Heart right ventricle (tissue), 16 donors: ENCODE measurements around the gene HSPA12A. TPM values are rescaled to one million over a fixed set of nuclear protein-coding genes. Genes with fewer than 3 reads are reported as not detected.

Source experiments
- ATAC-seq, 8 donors: fragments of 200-7000 bp; cut with Tn5 transposase; one replicate each; pipeline ENCODE4 v1.9.1; 2020; ENCODE audit warnings: mild to moderate bottlenecking in 8 of 8, moderate library complexity in 8 of 8, moderate number of reproducible peaks in 1 of 8
- DNase-seq, 2 donors: peaks; one replicate each; pipeline ENCODE4 v3.0.0-alpha.2; 2020
- H3K27ac ChIP-seq, 10 donors: fragments of 200-600 bp; sonication (generic) in 2 of 10; one replicate each; pipeline versions ENCODE4 v1.5.0 to v1.8.0; 2020 to 2022; ENCODE audit warnings: mild to moderate bottlenecking in 3 of 10
- H3K27me3 ChIP-seq, 7 donors: fragments of 200-600 bp; one replicate each; pipeline ENCODE4 v1.8.0; 2021 to 2022; ENCODE audit warnings: mild to moderate bottlenecking in 2 of 7
- H3K36me3 ChIP-seq, 9 donors: fragments of 200-600 bp; sonication (generic) in 1 of 9; one replicate each; pipeline versions ENCODE4 v1.5.0 to v1.8.0; 2020 to 2022; ENCODE audit warnings: mild to moderate bottlenecking in 2 of 9
- H3K4me1 ChIP-seq, 9 donors: fragments of 200-600 bp; sonication (generic) in 1 of 9; one replicate each; pipeline versions ENCODE4 v1.5.0 to v1.8.0; 2020 to 2022; ENCODE audit warnings: mild to moderate bottlenecking in 4 of 9
- H3K4me3 ChIP-seq, 10 donors: fragments of 200-600 bp; sonication (generic) in 2 of 10; one replicate each; pipeline versions ENCODE4 v1.5.0 to v1.8.0; 2020 to 2022; ENCODE audit warnings: mild to moderate bottlenecking in 7 of 10, moderate library complexity in 2 of 10
- H3K9me3 ChIP-seq, 11 donors: fragments of 200-600 bp in 10 of 11; sonication (generic) in 2 of 11; one replicate each; pipeline versions ENCODE4 v1.5.0 to v1.8.0; 2013 to 2022; ENCODE audit warnings: mild to moderate bottlenecking in 2 of 11, control low read depth in 1 of 11, moderate library complexity in 1 of 11
- CTCF ChIP-seq, 9 donors: fragments of 200-600 bp; sonication (generic) in 2 of 9; IDR thresholded peaks; one replicate each; pipeline versions ENCODE4 v1.5.0 to v1.8.0; 2021 to 2022; ENCODE audit warnings: antibody characterized with exemption in 9 of 9, mild to moderate bottlenecking in 5 of 9, moderate library complexity in 1 of 9
- WGBS, 2 donors: extraction: QIAGEN DNeasy Blood & Tissue Kit; methylation state at CpG; one replicate each; pipeline ENCODE4 v1.1.7; 2013; ENCODE audit warnings: inconsistent platforms in 1 of 2; 5-methylcytosine and 5-hydroxymethylcytosine counted together
- intact Hi-C, 10 donors: fragments of 100-400 bp; cut with DNase I; formaldehyde crosslinking; loops; one replicate each; pipeline versions ENCODE4 v1.11.1 to v1.14.2; 2022
- polyA plus RNA-seq, 2 donors: library from polyadenylated mRNA; stranded (reverse); fragments of 200-250 nt; gene quantifications; one replicate each; pipeline ENCODE4 v1.2.3, GENCODE V29; 2013
- total RNA-seq, 10 donors: library from RNA; stranded (reverse); fragmentation: NEBNext Ultra II Directional in 3 of 10; extraction: Animal tissue kit (Norgen Biotek cat#: 25700) in 3 of 10; gene quantifications; one replicate each; pipeline versions ENCODE4 v1.2.1 to v1.2.4, GENCODE V29; 2021 to 2023
- donor health status: Arrhythmogenic right ventricular cardiomyopathy.
- donor health status: ischemic (EF 13 %, LVEDD 7.1; RV severe dilation, severe dysfunction).
- donor health status: healthy with polysubstance abuse.
- donor health status: DM: no; HTN: yes; CAD: no.
- donor health status: DM: no; HTN: no; CAD: no.
- donor health status: ischemic (EF 25% LVEDD 6.9; RV normal size, moderate dysfunction).
- donor health status: ischemic (EF 25% LVEDD 5.7; RV mildly dilated, moderate dysfunction).
- donor health status: healthy.
- donor health status: DM: yes; HTN: yes; CAD: no.
- donor health status: Ischemic cardiomyopathy.
- donor health status: ischemic (EF 35%, LVEDD 5.7; RV mildly dilated, moderate dysfunction).
- donor health status: nonischemic (EF 11% LVEDD 7.7; RV severe dilation, severe dysfunction).
- donor health status: DM: yes; HTN: yes; CAD: no.
- donor health status: PGD.
- donor health status: ischemic (EF 29% LVEDD 5.4; RV normal size, mild dysfunction).
- donor health status: nonischemic (EF 23%, LVEDD 6.1; RV moderate dilation, normal function).

Gene HSPA12A
- total and polyA plus RNA-seq, 12 donors = 5.1 to 18.1 (median 10.2) TPM

DNA sequence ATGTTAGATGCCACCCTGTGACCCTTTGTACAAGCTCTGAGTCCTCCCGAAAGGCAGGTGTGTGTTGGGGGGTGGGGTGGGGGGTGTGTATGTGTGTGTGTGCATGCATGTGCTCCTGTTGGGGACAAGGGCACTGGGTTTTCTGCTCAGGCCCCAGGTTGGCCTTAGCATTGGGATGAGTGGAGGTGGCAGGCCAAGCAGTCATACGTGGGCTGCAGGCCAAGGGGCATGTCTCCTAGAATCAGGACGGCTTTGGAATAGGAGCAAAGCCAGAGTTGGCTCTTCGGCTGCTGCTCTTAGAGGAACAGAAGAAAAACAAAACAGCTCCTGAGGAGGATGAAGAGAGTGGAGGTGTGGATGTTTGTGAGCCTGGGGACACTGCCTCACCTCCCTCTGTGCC lies 26.0 kb downstream of the HSPA12A start:
- Histone ChIP-seq H3K4me1 (peaks cover 0 to 23% (median 4%) of the 10 kb centered on the region in 9 donors), H3K27ac (no peak overlapping the region), H3K4me3 (no peak overlapping the region), H3K36me3 (no peaks in the 10 kb centered on the region), H3K9me3 (no peaks in the 10 kb centered on the region), H3K27me3 (peaks cover 0 to 5% (median 0%) of the 10 kb centered on the region in 7 donors)
- 47% methylated on average over 4 of the region's 4 CpGs for WGBS, 2 donors
- ATAC-seq (peak in 5 of 8 donors; percentile 46 to 62 (median 55)), DNase-seq (peak in 1 of 2 donors; percentile 40)
- intact Hi-C loops = no loop called here
- TF ChIP-seq CTCF (IDR thresholded peaks at IDR 0.05) = no peak

DNA sequence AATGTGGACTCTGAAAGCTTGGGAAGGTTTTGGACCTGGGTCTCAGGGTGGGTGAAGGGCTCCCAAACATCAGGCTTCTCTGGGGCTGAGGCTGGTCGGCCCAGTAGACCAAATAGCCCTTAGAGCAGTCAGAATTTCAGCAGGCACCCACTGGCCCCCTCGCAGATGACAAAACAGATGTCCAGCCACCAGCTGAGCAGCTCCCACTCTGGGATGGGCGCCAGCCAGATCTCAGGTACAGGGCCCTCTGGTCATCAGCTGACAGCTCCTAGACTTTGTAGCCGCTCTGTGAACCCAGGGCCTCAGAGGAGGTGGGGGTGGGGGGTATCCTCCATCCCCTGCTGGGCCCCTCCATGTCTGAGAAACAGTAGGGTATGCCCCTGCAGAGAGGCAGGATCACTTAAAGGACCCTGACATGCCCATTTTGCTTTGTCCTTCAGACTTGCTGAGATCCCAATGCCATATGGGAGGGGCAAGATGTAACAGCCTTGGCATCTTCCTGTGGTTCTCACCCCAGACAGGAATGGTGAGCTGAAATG lies 26.5 kb downstream of the HSPA12A start:
- WGBS, 2 donors = 86 to 88% methylated on average over 4 of the region's 4 CpGs
- Histone ChIP-seq H3K36me3 (no peaks in the 10 kb centered on the region), H3K4me1 (peaks cover 0 to 23% (median 4%) of the 10 kb centered on the region in 9 donors), H3K27ac (no peak overlapping the region), H3K4me3 (no peak overlapping the region), H3K9me3 (no peaks in the 10 kb centered on the region), H3K27me3 (peaks cover 0 to 5% (median 0%) of the 10 kb centered on the region in 7 donors)
- TF ChIP-seq CTCF (IDR thresholded peaks at IDR 0.05) = no peak
- ATAC-seq (peak in 1 of 8 donors; percentile 39), DNase-seq (no peak)
- intact Hi-C loops = no loop called here

DNA sequence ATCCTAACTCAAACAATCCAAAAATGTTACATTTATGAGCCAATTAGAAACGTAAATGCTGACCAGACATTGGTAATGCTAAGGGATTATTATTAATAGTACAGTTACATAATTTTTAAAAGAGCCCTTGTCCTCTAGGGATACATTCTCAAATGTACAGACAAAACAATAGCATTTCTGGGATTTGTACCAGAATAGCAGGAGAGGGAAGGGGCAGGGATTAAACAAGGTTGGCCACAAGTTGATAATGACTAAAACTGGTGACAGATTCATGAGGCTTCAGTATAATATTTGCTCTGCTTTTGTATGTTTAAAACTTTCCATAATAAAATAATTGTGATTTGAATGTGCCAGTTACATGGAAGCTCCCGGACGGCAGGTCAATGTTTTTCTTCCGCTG lies 27.0 kb downstream of the HSPA12A start:
- ATAC-seq (no peak), DNase-seq (no peak)
- Histone ChIP-seq H3K9me3 (no peaks in the 10 kb centered on the region), H3K27me3 (peaks cover 0 to 5% (median 0%) of the 10 kb centered on the region in 7 donors), H3K27ac (no peak overlapping the region), H3K4me1 (peaks cover 0 to 26% (median 4%) of the 10 kb centered on the region in 9 donors), H3K4me3 (no peak overlapping the region), H3K36me3 (no peaks in the 10 kb centered on the region)
- intact Hi-C loops = no loop called here
- TF ChIP-seq CTCF (IDR thresholded peaks at IDR 0.05) = no peak
- WGBS, 2 donors = 79 to 83% methylated on average over 4 of the region's 4 CpGs

DNA sequence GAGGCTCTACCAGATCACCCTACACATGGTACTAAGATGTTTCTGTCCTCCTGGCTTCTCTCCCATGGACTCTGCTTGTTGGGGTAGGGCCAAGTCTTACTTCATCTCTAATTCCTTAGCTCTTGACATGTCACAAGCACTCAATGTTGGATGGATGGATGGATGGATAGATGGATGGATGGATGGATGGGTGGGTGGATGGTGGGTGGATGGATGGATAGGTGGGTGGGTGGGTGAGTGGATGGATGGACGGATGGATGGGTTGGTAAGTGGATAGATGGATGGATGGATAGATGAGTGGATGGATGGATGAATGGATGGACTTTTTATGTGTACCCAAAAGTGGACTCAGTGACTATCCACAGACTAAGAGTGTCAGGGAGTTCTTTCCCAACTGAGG lies 28.5 kb downstream of the HSPA12A start:
- ATAC-seq = peak in 1 of 8 donors; percentile 27
- Histone ChIP-seq H3K27ac (no peak overlapping the region), H3K9me3 (no peaks in the 10 kb centered on the region), H3K4me1 (peaks cover 0 to 27% (median 4%) of the 10 kb centered on the region in 9 donors), H3K4me3 (no peak overlapping the region), H3K27me3 (no peaks in the 10 kb centered on the region), H3K36me3 (no peaks in the 10 kb centered on the region)
- TF ChIP-seq CTCF (IDR thresholded peaks at IDR 0.05) = no peak
- no peak for DNase-seq
- intact Hi-C loops = no loop called here
- 48 to 88% methylated on average over 1 of the region's 1 CpG for WGBS, 2 donors
